HL-60/S4 treated with retinoic acid at 250 ng/mL for 4 days and 3 days (cell line): ENCODE results near the gene NPFF.
"Not testable (repeated sequence)": the region's sequence is repeated elsewhere in the genome, so short reads cannot be mapped to it uniquely, and the experiment has no call there.

Experiments used
- in situ Hi-C: fragments of 300-500 bp; cut with MboI; formaldehyde crosslinking; loops from 2 replicates; pipeline ENCODE4 v1.7.0; 2022; ENCODE audit warnings: low sequenced_read_pairs

Gene NPFF

GRCh38 chr12:53496752-53497032 lies 10.6 kb downstream of the NPFF start:
- in situ Hi-C loops: no loop called here

GRCh38 chr12:53495903-53496751 lies 11.2 kb downstream of the NPFF start:
- in situ Hi-C loops: no loop called here

- in situ Hi-C loops: no loop called here
Observed at GRCh38 chr12:53493610-53494391, 13.5 kb downstream of the NPFF start.

GRCh38 chr12:53492830-53493609 lies 14.3 kb downstream of the NPFF start:
- in situ Hi-C loops: no loop called here

GRCh38 chr12:53492188-53492587 lies 15.1 kb downstream of the NPFF start:
- in situ Hi-C loops: no loop called here

- in situ Hi-C loops: no loop called here
Observed at GRCh38 chr12:53489242-53489864, 17.9 kb downstream of the NPFF start.

GRCh38 chr12:53486736-53487487 lies 20.4 kb downstream of the NPFF start:
- in situ Hi-C loops: no loop called here

GRCh38 chr12:53485955-53486735 lies 21.1 kb downstream of the NPFF start:
- in situ Hi-C loops: no loop called here

GRCh38 chr12:53484686-53485575 lies 22.4 kb downstream of the NPFF start:
- in situ Hi-C loops: no loop called here

GRCh38 chr12:53483979-53484377 lies 23.3 kb downstream of the NPFF start:
- in situ Hi-C loops: no loop called here

- in situ Hi-C loops: no loop called here
Observed at GRCh38 chr12:53483225-53483978, 23.9 kb downstream of the NPFF start.

GRCh38 chr12:53482626-53483168 lies 24.6 kb downstream of the NPFF start:
- in situ Hi-C loops: no loop called here

- in situ Hi-C loops: no loop called here
Observed at GRCh38 chr12:53481939-53482586, 25.2 kb downstream of the NPFF start.

GRCh38 chr12:53481458-53481857 lies 25.8 kb downstream of the NPFF start:
- in situ Hi-C loops: not testable (repeated sequence)

GRCh38 chr12:53480491-53481442 lies 26.5 kb downstream of the NPFF start:
- in situ Hi-C loops: no loop called here

- in situ Hi-C loops: no loop called here
Observed at GRCh38 chr12:53479331-53479730, 28.0 kb downstream of the NPFF start.
